Tibial nerve (tissue), 4 donors: ENCODE measurements around the gene ZDHHC18. TPM values are rescaled to one million over a fixed set of nuclear protein-coding genes. Genes with fewer than 3 reads are reported as not detected.
"Not testable (repeated sequence)": the region's sequence is repeated elsewhere in the genome, so short reads cannot be mapped to it uniquely, and the experiment has no call there.

Source experiments
- DNase-seq, 2 donors: peaks; one replicate each; pipeline ENCODE4 v3.0.0-alpha.2; 2019; ENCODE audit warnings: low spot score in 2 of 2
- H3K27ac ChIP-seq, 4 donors: fragments of 200-600 bp; sonication (generic) in 3 of 4; one replicate each; pipeline ENCODE4 v1.5.1; 2017 to 2019; ENCODE audit warnings: mild to moderate bottlenecking in 1 of 4
- H3K27me3 ChIP-seq, 2 donors: fragments of 200-600 bp; sonication (generic) in 1 of 2; one replicate each; pipeline versions ENCODE4 v1.5.1 to v1.6.0; 2017 to 2019
- H3K36me3 ChIP-seq, 3 donors: fragments of 200-600 bp; sonication (generic); one replicate each; pipeline ENCODE4 v1.5.1; 2018 to 2019
- H3K4me1 ChIP-seq, 4 donors: fragments of 200-600 bp; sonication (generic) in 3 of 4; one replicate each; pipeline ENCODE4 v1.5.1; 2017 to 2019
- H3K4me3 ChIP-seq, 4 donors: fragments of 200-600 bp; sonication (generic) in 3 of 4; one replicate each; pipeline ENCODE4 v1.5.1; 2017 to 2019; ENCODE audit warnings: mild to moderate bottlenecking in 1 of 4, moderate library complexity in 1 of 4
- H3K9me3 ChIP-seq, 4 donors: fragments of 200-600 bp; sonication (generic) in 3 of 4; one replicate each; pipeline ENCODE4 v1.5.1; 2017 to 2019
- CTCF ChIP-seq, 5 experiments: fragments of 200-600 bp in 3 of 5; fragments of 450-650 bp in 2 of 5; sonication (generic) in 3 of 5; IDR thresholded peaks; one replicate each; pipeline ENCODE4 v1.5.1; 2016 to 2019; ENCODE audit warnings: antibody characterized with exemption in 5 of 5, mild to moderate bottlenecking in 3 of 5, moderate library complexity in 2 of 5
- EP300 ChIP-seq, 2 donors: sonication (generic); formaldehyde crosslinking; IDR thresholded peaks; one replicate each; pipeline ENCODE4 v1.6.1; 2017; ENCODE audit warnings: antibody characterized with exemption in 2 of 2, mild to moderate bottlenecking in 1 of 2
- POLR2A ChIP-seq, 2 donors: fragments of 450-650 bp; IDR thresholded peaks; one replicate each; pipeline ENCODE4 v1.6.1; 2017; ENCODE audit warnings: antibody characterized with exemption in 2 of 2, mild to moderate bottlenecking in 2 of 2, moderate library complexity in 2 of 2
- WGBS, 2 donors: methylation state at CpG; one replicate each; pipeline ENCODE4 v1.1.5; 2018; 5-methylcytosine and 5-hydroxymethylcytosine counted together
- total RNA-seq, 4 donors: library from RNA; depleted of rRNA; stranded (reverse); fragments of >200 nt; gene quantifications; one replicate each; pipeline ENCODE4 v1.1.0, GENCODE V29; 2016

Gene ZDHHC18
- total RNA-seq, 4 donors from 2014 or later: 9.2 to 13.5 (median 10.0) TPM

DNA sequence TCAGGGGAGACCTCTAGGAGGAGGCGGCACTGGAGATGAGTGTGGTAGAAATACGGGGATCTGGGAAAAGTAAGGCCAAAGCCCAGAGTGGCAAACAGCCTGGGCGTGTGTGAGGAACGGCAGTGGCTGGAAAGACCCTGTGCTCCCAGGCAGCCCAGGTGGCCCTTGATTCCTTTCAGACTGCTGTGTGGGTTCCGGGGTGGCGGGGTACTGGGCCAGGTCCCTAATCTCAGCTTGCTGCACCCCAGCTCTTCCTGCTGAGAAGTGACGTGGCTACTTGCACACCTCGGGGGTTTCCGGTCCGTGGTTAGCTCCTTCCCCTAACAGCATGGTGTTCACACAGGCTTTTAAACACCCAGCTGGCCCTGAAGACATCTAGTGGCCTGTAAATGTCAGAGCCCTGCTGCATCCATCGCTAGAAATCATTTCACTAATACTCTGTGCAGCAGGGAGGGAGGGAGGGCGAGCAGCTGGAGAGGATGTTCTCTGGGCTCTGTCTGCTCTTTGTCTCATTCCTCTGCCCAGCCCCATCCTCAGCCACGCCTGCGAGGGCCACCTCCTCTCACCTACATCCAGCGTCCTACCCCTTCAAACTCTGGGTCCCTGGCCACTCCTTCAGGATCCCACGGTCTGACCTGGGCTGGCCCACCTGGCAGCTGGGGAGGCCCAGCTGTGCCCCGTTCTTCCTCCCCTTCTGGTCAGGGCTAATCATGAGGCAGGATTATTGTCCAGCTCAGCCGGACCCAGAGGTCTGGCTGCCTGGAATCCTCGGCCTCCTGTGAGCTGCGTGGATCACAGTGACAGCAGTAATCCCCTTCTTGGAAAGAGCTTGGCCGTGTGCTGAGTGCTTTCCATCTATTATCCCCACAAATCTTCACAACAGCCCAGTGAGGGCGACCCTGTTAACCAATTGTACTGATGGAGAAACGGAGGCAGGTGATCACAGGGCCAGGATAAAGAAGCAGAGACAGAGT, 7.2 kb downstream of the ZDHHC18 start:
- Histone ChIP-seq H3K4me1 (peaks cover 0 to 18% (median 9%) of the 10 kb centered on the region in 4 donors), H3K27ac (peak overlapping the region in 1 of 4 donors; percentile 70), H3K36me3 (peaks cover 0 to 86% (median 16%) of the 10 kb centered on the region in 3 donors), H3K9me3 (no peaks in the 10 kb centered on the region), H3K27me3 (no peaks in the 10 kb centered on the region), H3K4me3 (no peak overlapping the region)
- no peak for DNase-seq
- TF ChIP-seq CTCF (IDR thresholded peaks at IDR 0.05) (no peak), EP300 (IDR thresholded peaks at IDR 0.05) (no peak), POLR2A (IDR thresholded peaks at IDR 0.05) (no peak)
- 78 to 80% methylated on average over 23 of the region's 23 CpGs for WGBS, 2 donors

GRCh38 chr1:26837665-26838064, 11.2 kb downstream of the ZDHHC18 start:
- Histone ChIP-seq H3K36me3 (peaks cover 0 to 96% (median 19%) of the 10 kb centered on the region in 3 donors), H3K4me1 (peaks cover 0 to 11% (median 0%) of the 10 kb centered on the region in 4 donors)
- 85 to 94% methylated on average over 5 of the region's 5 CpGs for WGBS, 2 donors
- not testable (repeated sequence) for DNase-seq, H3K27ac ChIP-seq, H3K4me3 ChIP-seq, H3K9me3 ChIP-seq, H3K27me3 ChIP-seq

- Histone ChIP-seq H3K27me3 (no peaks in the 10 kb centered on the region), H3K36me3 (peaks cover 0 to 96% (median 18%) of the 10 kb centered on the region in 3 donors), H3K27ac (peak overlapping the region in 3 of 4 donors; percentile 18 to 53 (median 47)), H3K4me1 (peaks cover 0 to 11% (median 0%) of the 10 kb centered on the region in 4 donors), H3K9me3 (no peaks in the 10 kb centered on the region), H3K4me3 (no peak overlapping the region)
- TF ChIP-seq CTCF (IDR thresholded peaks at IDR 0.05): no peak
- no peak for TF ChIP-seq EP300 (IDR thresholded peaks at IDR 0.05)
- no peak for TF ChIP-seq POLR2A (IDR thresholded peaks at IDR 0.05)
- 54 to 60% methylated on average over 7 to 8 of the region's 8 CpGs for WGBS, 2 donors
- DNase-seq: no peak
These were observed 12.2 kb downstream of the ZDHHC18 start for GRCh38 chr1:26838474-26839338.

- Histone ChIP-seq H3K4me1 (peaks cover 0 to 8% (median 0%) of the 10 kb centered on the region in 4 donors), H3K27me3 (no peaks in the 10 kb centered on the region), H3K27ac (peak overlapping the region in 2 of 4 donors; percentile 47 to 53), H3K4me3 (no peak overlapping the region), H3K9me3 (no peaks in the 10 kb centered on the region), H3K36me3 (peaks cover 0 to 96% (median 13%) of the 10 kb centered on the region in 3 donors)
- WGBS, 2 donors: 90 to 96% methylated on average over 1 of the region's 1 CpG
- TF ChIP-seq CTCF (IDR thresholded peaks at IDR 0.05) (no peak), POLR2A (IDR thresholded peaks at IDR 0.05) (no peak), EP300 (IDR thresholded peaks at IDR 0.05) (no peak)
- DNase-seq: no peak
These were observed 12.8 kb downstream of the ZDHHC18 start for GRCh38 chr1:26839339-26839722.

DNA sequence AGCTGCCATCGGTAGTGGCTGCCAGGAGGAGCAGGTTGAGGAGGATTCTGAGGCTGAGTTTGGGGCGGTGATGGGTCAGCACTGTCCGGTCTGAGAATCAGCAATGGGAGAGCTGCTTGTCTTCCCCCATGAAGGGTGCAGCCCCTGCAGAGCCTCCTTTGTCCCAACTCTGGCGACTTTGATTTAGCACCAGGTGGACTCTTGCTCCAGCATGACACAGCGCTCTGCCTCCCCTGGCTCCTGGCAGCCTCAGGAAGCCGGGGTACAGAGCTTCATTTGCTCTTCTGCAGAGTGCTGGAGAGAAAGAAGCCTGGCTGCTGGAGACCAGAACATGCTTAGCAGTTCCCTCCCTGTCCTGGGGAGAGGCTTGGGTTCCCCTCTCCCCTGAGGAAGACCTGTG, 13.3 kb downstream of the ZDHHC18 start:
- Histone ChIP-seq H3K4me1 (peaks cover 0 to 8% (median 0%) of the 10 kb centered on the region in 4 donors), H3K9me3 (no peaks in the 10 kb centered on the region), H3K27ac (no peak overlapping the region), H3K4me3 (no peak overlapping the region), H3K36me3 (peaks cover 0 to 92% (median 8%) of the 10 kb centered on the region in 3 donors), H3K27me3 (no peaks in the 10 kb centered on the region)
- 89 to 100% methylated on average over 5 to 6 of the region's 6 CpGs for WGBS, 2 donors
- no peak for TF ChIP-seq CTCF (IDR thresholded peaks at IDR 0.05)
- no peak for TF ChIP-seq POLR2A (IDR thresholded peaks at IDR 0.05)
- no peak for TF ChIP-seq EP300 (IDR thresholded peaks at IDR 0.05)
- DNase-seq: no peak
